A549 (cell line): ENCODE measurements around the gene CLEC5A. TPM values are rescaled to one million over a fixed set of nuclear protein-coding genes. Genes with fewer than 3 reads are reported as not detected.

Source experiments
- ATAC-seq, 2 experiments: fragments of 200-7000 bp in 1 of 2; fragments of >200 bp in 1 of 2; cut with Nextera tagmentation in 1 of 2; cut with Tn5 transposase in 1 of 2; 3 replicates each; pipeline versions ENCODE4 v1.8.0 to v1.9.1; 2018 to 2020; ENCODE audit warnings: mild to moderate bottlenecking in 1 of 2, moderate library complexity in 1 of 2
- CTCF ChIA-PET: fragments of 300-600 bp; sonication (Branson Sonifier 250); formaldehyde crosslinking; extraction: SDS; loops from one replicate; lab custom pipeline; 2021; ENCODE audit warnings: antibody characterized with exemption, inconsistent platforms; lab: Yijun Ruan, JAX
- POLR2A ChIA-PET: fragments of 350-600 bp; formaldehyde crosslinking; extraction: SDS; loops from one replicate; lab custom pipeline; 2021; ENCODE audit warnings: antibody characterized with exemption, inconsistent platforms; lab: Yijun Ruan, JAX
- DNase-seq, 2 experiments: peaks; one replicate each; pipeline versions ENCODE4 v3.0.0 to v3.0.0-alpha.2; 2011 to 2016; ENCODE audit warnings: low read depth in 1 of 2, low spot score in 1 of 2
- FAIRE-seq: peaks from 2 replicates; lab custom pipeline; 2011; peaks lifted over from hg19 to GRCh38; lab: Jason Lieb, UNC
- H3K27ac ChIP-seq, 2 experiments: fragments of >200 bp; sonication (Bioruptor Twin); formaldehyde crosslinking; 3 replicates each; pipeline ENCODE4 v1.5.1; 2016 to 2017
- H3K4me1 ChIP-seq: fragments of >200 bp; sonication (Bioruptor Twin); formaldehyde crosslinking; 3 replicates; pipeline ENCODE4 v1.6.1; 2016
- H3K4me2 ChIP-seq: fragments of >200 bp; sonication (Bioruptor Twin); formaldehyde crosslinking; 3 replicates; pipeline ENCODE4 v1.6.1; 2016
- H3K4me3 ChIP-seq: fragments of >200 bp; sonication (Bioruptor Twin); formaldehyde crosslinking; 3 replicates; pipeline ENCODE4 v1.5.1; 2016
- H3K9me3 ChIP-seq: fragments of >200 bp; sonication (Bioruptor Twin); formaldehyde crosslinking; 3 replicates; pipeline ENCODE4 v1.6.1; 2016
- CBX2 ChIP-seq: fragments of 200-600 bp; sonication (generic); IDR thresholded peaks from 2 replicates; pipeline ENCODE4 v1.6.1; 2016; ENCODE audit warnings: low read depth, mild to moderate bottlenecking, borderline replicate concordance
- CBX8 ChIP-seq: fragments of 200-600 bp; sonication (generic); IDR thresholded peaks from 2 replicates; pipeline ENCODE4 v1.6.1; 2016
- CHD2 ChIP-seq: fragments of 150-350 bp; IDR thresholded peaks from 2 replicates; pipeline ENCODE4 v1.6.1; 2014; ENCODE audit warnings: low read length; ENCODE audit not compliant: partially characterized antibody
- EHMT2 ChIP-seq: fragments of 200-600 bp; sonication (generic); IDR thresholded peaks from 2 replicates; pipeline ENCODE4 v1.6.1; 2016; ENCODE audit warnings: antibody characterized with exemption, low read depth, mild to moderate bottlenecking, moderate library complexity
- ESRRA ChIP-seq: fragments of 150-350 bp; IDR thresholded peaks from 2 replicates; pipeline ENCODE4 v1.6.1; 2014; ENCODE audit warnings: mild to moderate bottlenecking, low read length, borderline replicate concordance
- FOSB ChIP-seq: fragments of 250-450 bp; sonication (Bioruptor Pico); IDR thresholded peaks from 2 replicates; pipeline ENCODE4 v1.5.0; 2020; ENCODE audit warnings: mild to moderate bottlenecking, moderate library complexity
- FOSL2 ChIP-seq, 2 experiments: fragments of 450-650 bp in 1 of 2; fragments of >200 bp in 1 of 2; sonication (Bioruptor Twin) in 1 of 2; formaldehyde crosslinking; IDR thresholded peaks; 2 replicates each; pipeline versions ENCODE4 v1.5.0 to v1.6.1; 2016 to 2020; ENCODE audit warnings: mild to moderate bottlenecking in 1 of 2, moderate library complexity in 1 of 2
- FOXS1 ChIP-seq: fragments of 250-450 bp; sonication (Bioruptor Pico); IDR thresholded peaks from 2 replicates; pipeline ENCODE4 v1.5.0; 2020; ENCODE audit warnings: mild to moderate bottlenecking, moderate library complexity
- HDAC2 ChIP-seq: fragments of 200-600 bp; sonication (generic); IDR thresholded peaks from 2 replicates; pipeline ENCODE4 v1.6.1; 2016
- HEYL ChIP-seq: fragments of 250-450 bp; sonication (Bioruptor Pico); IDR thresholded peaks from 2 replicates; pipeline ENCODE4 v1.8.0; 2021; ENCODE audit warnings: mild to moderate bottlenecking, moderate library complexity
- HOXA7 ChIP-seq: fragments of 250-450 bp; sonication (Bioruptor Pico); IDR thresholded peaks from 2 replicates; pipeline ENCODE4 v1.5.0; 2020; ENCODE audit warnings: mild to moderate bottlenecking, moderate library complexity
- HOXB13 ChIP-seq: fragments of 250-450 bp; sonication (Bioruptor Pico); IDR thresholded peaks from 2 replicates; pipeline ENCODE4 v1.5.0; 2020; ENCODE audit warnings: low read depth, mild to moderate bottlenecking, moderate library complexity
- HOXB5 ChIP-seq: fragments of 250-450 bp; sonication (Bioruptor Pico); IDR thresholded peaks from 2 replicates; pipeline ENCODE4 v1.5.0; 2020; ENCODE audit warnings: mild to moderate bottlenecking, moderate library complexity
- JUN ChIP-seq, 2 experiments: fragments of >200 bp; sonication (Bioruptor Twin); formaldehyde crosslinking; IDR thresholded peaks; 2 replicates in 1 of 2; 3 replicates in 1 of 2; pipeline ENCODE4 v1.6.1; 2016 to 2017
- JUNB ChIP-seq: fragments of >200 bp; sonication (Bioruptor Twin); formaldehyde crosslinking; IDR thresholded peaks from 2 replicates; pipeline ENCODE4 v1.6.1; 2016
- KDM5A ChIP-seq: fragments of 200-600 bp; sonication (generic); IDR thresholded peaks from 2 replicates; pipeline ENCODE4 v1.6.1; 2016; ENCODE audit warnings: antibody characterized with exemption, mild to moderate bottlenecking
- MYC ChIP-seq: IDR thresholded peaks from 2 replicates; pipeline ENCODE4 v1.6.1; 2012; ENCODE audit warnings: mild to moderate bottlenecking, inconsistent platforms, low read length, improper control_type of control experiment, borderline replicate concordance
- NFE2L2 ChIP-seq: fragments of 150-350 bp; conservative IDR thresholded peaks from 2 replicates; pipeline ENCODE4 v1.6.1; 2014; ENCODE audit warnings: low read length
- NR3C1 ChIP-seq: fragments of >200 bp; sonication (Bioruptor Twin); formaldehyde crosslinking; IDR thresholded peaks from 3 replicates; pipeline ENCODE4 v1.6.1; 2017
- PHF8 ChIP-seq: fragments of 200-600 bp; sonication (generic); IDR thresholded peaks from 2 replicates; pipeline ENCODE4 v1.6.1; 2016; ENCODE audit warnings: low read depth, mild to moderate bottlenecking, antibody characterized with exemption, moderate library complexity, borderline replicate concordance
- RARB ChIP-seq: fragments of 250-450 bp; sonication (Bioruptor Pico); IDR thresholded peaks from 2 replicates; pipeline ENCODE4 v1.8.0; 2021; ENCODE audit warnings: mild to moderate bottlenecking, moderate library complexity
- RCOR1 ChIP-seq: fragments of 150-350 bp; IDR thresholded peaks from 2 replicates; pipeline ENCODE4 v1.6.1; 2014; ENCODE audit warnings: antibody characterized with exemption, low read length, low read depth
- RFX5 ChIP-seq: fragments of 450-650 bp; IDR thresholded peaks from 2 replicates; pipeline ENCODE4 v1.7.1; 2014; ENCODE audit warnings: antibody characterized with exemption, mild to moderate bottlenecking, moderate library complexity
- RNF2 ChIP-seq: fragments of 200-600 bp; sonication (generic); IDR thresholded peaks from 2 replicates; pipeline ENCODE4 v1.6.1; 2016; ENCODE audit warnings: low read depth, mild to moderate bottlenecking, antibody characterized with exemption, moderate library complexity, borderline replicate concordance
- TFCP2L1 ChIP-seq: fragments of 250-450 bp; sonication (Bioruptor Pico); IDR thresholded peaks from 2 replicates; pipeline ENCODE4 v1.5.0; 2021; ENCODE audit warnings: mild to moderate bottlenecking
- ZC3H11A ChIP-seq: fragments of 450-650 bp; IDR thresholded peaks from 2 replicates; pipeline ENCODE4 v1.6.1; 2014; ENCODE audit warnings: antibody characterized with exemption, mild to moderate bottlenecking
- ZNF302 ChIP-seq: fragments of 250-450 bp; sonication (Bioruptor Pico); IDR thresholded peaks from 2 replicates; pipeline ENCODE4 v1.9.0; 2021; ENCODE audit warnings: inconsistent platforms, mild to moderate bottlenecking, moderate library complexity
- WGBS: methylation state at CpG from one replicate; pipeline ENCODE4 v1.1.6; 2017; ENCODE audit errors: missing lambda C conversion rate; 5-methylcytosine and 5-hydroxymethylcytosine counted together
- polyA plus RNA-seq, 4 experiments: library from polyadenylated mRNA; depleted of rRNA in 3 of 4; stranded (reverse); fragments of >200 nt; fragmentation: RNase III in 1 of 4; extraction: RNeasy Plus Mini Kit Qiagen cat#74134 plus additional on column Dnase treatment in 1 of 4; gene quantifications; 2 replicates in 3 of 4; 3 replicates in 1 of 4; pipeline ENCODE4 v1.2.3, GENCODE V29; 2011 to 2017
- TF ChIP-seq, protein P1 (sequence below): fragments of 450-650 bp; IDR thresholded peaks from 2 replicates; pipeline ENCODE4 v1.6.1; 2014; ENCODE audit warnings: antibody characterized with exemption
- TF ChIP-seq, protein P2 (sequence below): fragments of >200 bp; sonication (Bioruptor Twin); formaldehyde crosslinking; IDR thresholded peaks from 2 replicates; pipeline ENCODE4 v1.6.1; 2016
- TF ChIP-seq, protein P3 (sequence below): fragments of 150-350 bp; IDR thresholded peaks from 2 replicates; pipeline ENCODE4 v1.6.1; 2014; ENCODE audit warnings: low read depth, mild to moderate bottlenecking, low read length
- TF ChIP-seq, protein P4 (sequence below): IDR thresholded peaks from 2 replicates; pipeline ENCODE4 v1.6.1; 2012
- TF ChIP-seq, protein P5 (sequence below): IDR thresholded peaks from 2 replicates; pipeline ENCODE4 v1.6.1; 2012
- TF ChIP-seq, protein P6 (sequence below): IDR thresholded peaks from 2 replicates; pipeline ENCODE4 v1.6.1; 2012; ENCODE audit warnings: low read depth, borderline replicate concordance

CLEC5A gene
- polyA plus RNA-seq, 2 of the 4 experiments (the other 2 are of a cell fraction), result not detected

DNA sequence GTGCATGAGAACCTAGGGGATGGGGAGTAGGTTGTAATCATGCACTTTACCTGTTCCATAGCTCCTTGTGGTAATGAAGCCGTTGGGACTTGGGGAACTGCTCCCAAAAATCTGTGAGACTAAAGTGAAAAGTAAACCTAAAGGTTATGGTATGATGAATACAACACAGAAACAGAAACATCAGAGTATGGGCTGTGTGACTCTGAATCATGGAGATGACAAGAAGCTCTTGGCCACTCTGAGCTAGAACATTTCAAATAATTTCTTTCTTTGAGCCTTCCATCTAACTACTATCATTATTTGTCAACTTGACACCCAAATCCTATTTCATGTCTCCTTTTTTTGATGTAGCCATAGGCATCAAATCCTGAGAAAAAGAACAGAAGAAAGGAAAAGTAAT, 2.9 kb downstream of the CLEC5A start (continued):
- no peak for TF ChIP-seq RCOR1
- no peak for TF ChIP-seq NFE2L2
- no peak for TF ChIP-seq HDAC2
- TF ChIP-seq HOXA7 (CRISPR knock-in tag), result no peak
- TF ChIP-seq FOXS1 (CRISPR knock-in tag), result no peak

DNA sequence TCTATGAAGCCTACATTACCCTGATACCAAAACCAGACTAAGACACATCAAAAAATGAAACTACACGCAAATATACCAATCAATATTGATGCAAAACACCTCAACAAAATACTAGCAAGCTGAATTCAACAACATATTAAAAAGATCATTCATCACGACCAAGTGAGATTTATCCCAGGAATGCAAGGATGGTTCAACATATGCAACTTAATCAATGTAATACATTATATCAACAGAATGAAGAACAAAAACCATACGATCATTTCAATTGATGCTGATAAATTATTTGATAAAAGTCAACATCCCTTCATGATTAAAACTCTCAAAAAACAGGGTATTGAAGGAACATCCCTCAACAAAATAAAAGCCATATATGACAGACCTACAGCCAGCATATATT, 5.7 kb downstream of the CLEC5A start:
- DNase-seq (no peak), FAIRE-seq (no peak), ATAC-seq (no peak)
- Histone ChIP-seq H3K4me1 (no peaks in the 10 kb centered on the region), H3K27ac (no peak overlapping the region), H3K9me3 (no peaks in the 10 kb centered on the region), H3K4me2 (no peak overlapping the region), H3K4me3 (no peak overlapping the region)
- CTCF ChIA-PET, result no interaction called here
- TF ChIP-seq RARB, result no peak
- TF ChIP-seq PHF8, result no peak
- TF ChIP-seq FOSL2 (IDR thresholded peaks at IDR 0.05), result no peak
- no peak for TF ChIP-seq FOSL2 (CRISPR knock-in tag; IDR thresholded peaks at IDR 0.05)
- TF ChIP-seq, protein P1, sequence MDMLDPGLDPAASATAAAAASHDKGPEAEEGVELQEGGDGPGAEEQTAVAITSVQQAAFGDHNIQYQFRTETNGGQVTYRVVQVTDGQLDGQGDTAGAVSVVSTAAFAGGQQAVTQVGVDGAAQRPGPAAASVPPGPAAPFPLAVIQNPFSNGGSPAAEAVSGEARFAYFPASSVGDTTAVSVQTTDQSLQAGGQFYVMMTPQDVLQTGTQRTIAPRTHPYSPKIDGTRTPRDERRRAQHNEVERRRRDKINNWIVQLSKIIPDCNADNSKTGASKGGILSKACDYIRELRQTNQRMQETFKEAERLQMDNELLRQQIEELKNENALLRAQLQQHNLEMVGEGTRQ, result no peak
- no peak for TF ChIP-seq TFCP2L1 (CRISPR knock-in tag)
- no peak for TF ChIP-seq CBX2
- TF ChIP-seq JUNB, result no peak
- no peak for TF ChIP-seq HEYL
- no peak for TF ChIP-seq JUN (IDR thresholded peaks at IDR 0.05)
- TF ChIP-seq, protein P2, sequence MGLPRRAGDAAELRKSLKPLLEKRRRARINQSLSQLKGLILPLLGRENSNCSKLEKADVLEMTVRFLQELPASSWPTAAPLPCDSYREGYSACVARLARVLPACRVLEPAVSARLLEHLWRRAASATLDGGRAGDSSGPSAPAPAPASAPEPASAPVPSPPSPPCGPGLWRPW, result no peak
- no peak for TF ChIP-seq KDM5A
- TF ChIP-seq, protein P3, sequence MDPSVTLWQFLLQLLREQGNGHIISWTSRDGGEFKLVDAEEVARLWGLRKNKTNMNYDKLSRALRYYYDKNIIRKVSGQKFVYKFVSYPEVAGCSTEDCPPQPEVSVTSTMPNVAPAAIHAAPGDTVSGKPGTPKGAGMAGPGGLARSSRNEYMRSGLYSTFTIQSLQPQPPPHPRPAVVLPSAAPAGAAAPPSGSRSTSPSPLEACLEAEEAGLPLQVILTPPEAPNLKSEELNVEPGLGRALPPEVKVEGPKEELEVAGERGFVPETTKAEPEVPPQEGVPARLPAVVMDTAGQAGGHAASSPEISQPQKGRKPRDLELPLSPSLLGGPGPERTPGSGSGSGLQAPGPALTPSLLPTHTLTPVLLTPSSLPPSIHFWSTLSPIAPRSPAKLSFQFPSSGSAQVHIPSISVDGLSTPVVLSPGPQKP, result no peak
- no peak for TF ChIP-seq RCOR1
- no peak for TF ChIP-seq HDAC2
- TF ChIP-seq CBX8, result no peak
- no peak for TF ChIP-seq FOXS1 (CRISPR knock-in tag)
- TF ChIP-seq CHD2, result no peak
- TF ChIP-seq ZNF302, result no peak
- TF ChIP-seq NR3C1, result no peak
- no peak for TF ChIP-seq ESRRA
- WGBS, result 18% methylated on average over 3 of the region's 3 CpGs
- POLR2A ChIA-PET, result no interaction called here

DNA sequence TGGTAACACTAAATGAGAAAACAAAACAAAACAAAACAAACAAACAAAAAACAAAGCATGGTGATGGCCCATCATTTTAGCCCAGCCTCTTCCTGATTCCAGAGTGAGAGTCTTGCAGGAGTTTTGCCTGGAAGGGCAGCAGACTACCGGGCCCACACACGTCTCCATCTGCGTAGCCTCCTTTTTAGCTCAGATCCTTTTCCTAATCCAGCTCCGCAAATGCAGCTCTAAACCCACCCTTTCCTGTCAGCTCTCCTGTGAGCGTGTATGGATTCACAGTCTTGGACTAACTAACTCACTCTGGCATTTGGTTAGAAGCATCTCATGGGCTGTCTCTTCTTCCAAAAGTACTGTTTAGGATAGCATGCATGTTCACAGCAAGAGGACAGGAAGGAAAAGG, 16.6 kb downstream of the CLEC5A start:
- TF ChIP-seq HEYL (no peak), CBX2 (no peak), HOXB13 (no peak), RFX5 (no peak), ZNF302 (no peak), NFE2L2 (no peak), HOXB5 (CRISPR knock-in tag) (no peak), MYC (no peak), ZC3H11A (no peak), RNF2 (no peak), PHF8 (no peak), EHMT2 (no peak), FOSB (CRISPR knock-in tag) (no peak), ESRRA (no peak)
- TF ChIP-seq, protein P1, result no peak
- TF ChIP-seq, protein P4, sequence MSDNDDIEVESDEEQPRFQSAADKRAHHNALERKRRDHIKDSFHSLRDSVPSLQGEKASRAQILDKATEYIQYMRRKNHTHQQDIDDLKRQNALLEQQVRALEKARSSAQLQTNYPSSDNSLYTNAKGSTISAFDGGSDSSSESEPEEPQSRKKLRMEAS, result no peak
- TF ChIP-seq, protein P5, sequence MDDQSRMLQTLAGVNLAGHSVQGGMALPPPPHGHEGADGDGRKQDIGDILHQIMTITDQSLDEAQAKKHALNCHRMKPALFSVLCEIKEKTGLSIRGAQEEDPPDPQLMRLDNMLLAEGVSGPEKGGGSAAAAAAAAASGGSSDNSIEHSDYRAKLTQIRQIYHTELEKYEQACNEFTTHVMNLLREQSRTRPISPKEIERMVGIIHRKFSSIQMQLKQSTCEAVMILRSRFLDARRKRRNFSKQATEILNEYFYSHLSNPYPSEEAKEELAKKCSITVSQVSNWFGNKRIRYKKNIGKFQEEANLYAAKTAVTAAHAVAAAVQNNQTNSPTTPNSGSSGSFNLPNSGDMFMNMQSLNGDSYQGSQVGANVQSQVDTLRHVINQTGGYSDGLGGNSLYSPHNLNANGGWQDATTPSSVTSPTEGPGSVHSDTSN, result no peak
- TF ChIP-seq, protein P6, sequence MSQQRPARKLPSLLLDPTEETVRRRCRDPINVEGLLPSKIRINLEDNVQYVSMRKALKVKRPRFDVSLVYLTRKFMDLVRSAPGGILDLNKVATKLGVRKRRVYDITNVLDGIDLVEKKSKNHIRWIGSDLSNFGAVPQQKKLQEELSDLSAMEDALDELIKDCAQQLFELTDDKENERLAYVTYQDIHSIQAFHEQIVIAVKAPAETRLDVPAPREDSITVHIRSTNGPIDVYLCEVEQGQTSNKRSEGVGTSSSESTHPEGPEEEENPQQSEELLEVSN, result no peak
- Histone ChIP-seq H3K9me3 (no peaks in the 10 kb centered on the region; the same call in 2 of the 3 replicates), H3K27ac (no peak overlapping the region), H3K4me2 (no peak overlapping the region), H3K4me1 (no peaks in the 10 kb centered on the region), H3K4me3 (no peak overlapping the region)
- ChIA-PET CTCF (interaction anchor here (0.5 to 2.0 kb wide), 2 partner anchors 45 to 645 kb away, joined by 3 to 6 read pairs; no protein-coding TSS in a partner anchor), POLR2A (no interaction called here)
- no peak for FAIRE-seq
- ATAC-seq, result no peak
- no peak for DNase-seq
- 45% methylated on average over 5 of the region's 5 CpGs for WGBS
